ENCODE data around the gene ROBO1.
A peak's percentile ranks its signal among the peaks of the same experiment; 100 is the strongest.
"Not testable (repeated sequence)": the region's sequence is repeated elsewhere in the genome, so short reads cannot be mapped to it uniquely, and the experiment has no call there.

ROBO1 gene

GRCh38 chr3:79366414-79366813 lies 401.4 kb downstream of the ROBO1 start:
- no peak for DNase-seq

GRCh38 chr3:79364784-79365183 lies 403.0 kb downstream of the ROBO1 start:
- DNase-seq: no peak

GRCh38 chr3:79362571-79363270 lies 405.1 kb downstream of the ROBO1 start:
- DNase-seq: no peak

GRCh38 chr3:79361748-79362378 lies 405.9 kb downstream of the ROBO1 start:
- DNase-seq: no peak

GRCh38 chr3:79358327-79358726 lies 409.5 kb downstream of the ROBO1 start:
- DNase-seq: no peak

GRCh38 chr3:79354179-79354688 lies 413.6 kb downstream of the ROBO1 start:
- DNase-seq: peak; percentile 52

- no peak for DNase-seq
These were observed 416.1 kb downstream of the ROBO1 start for GRCh38 chr3:79351699-79352098.

GRCh38 chr3:79344876-79345871 lies 422.6 kb downstream of the ROBO1 start:
- DNase-seq: no peak

GRCh38 chr3:79341961-79342360 lies 425.8 kb downstream of the ROBO1 start:
- no peak for DNase-seq

GRCh38 chr3:79339846-79340245 lies 428.0 kb downstream of the ROBO1 start:
- DNase-seq: no peak

GRCh38 chr3:79337798-79338197 lies 430.0 kb downstream of the ROBO1 start:
- no peak for DNase-seq

- DNase-seq: no peak
These were observed 438.6 kb downstream of the ROBO1 start for GRCh38 chr3:79329154-79329553.

- no peak for DNase-seq
These were observed 441.2 kb downstream of the ROBO1 start for GRCh38 chr3:79326642-79327041.

GRCh38 chr3:79325833-79326383 lies 441.9 kb downstream of the ROBO1 start:
- not testable (repeated sequence) for DNase-seq

GRCh38 chr3:79317551-79318518 lies 450.0 kb downstream of the ROBO1 start:
- no peak for DNase-seq

- DNase-seq: no peak
These were observed 452.8 kb downstream of the ROBO1 start for GRCh38 chr3:79314962-79315361.

GRCh38 chr3:79314544-79314943 lies 453.3 kb downstream of the ROBO1 start:
- no peak for DNase-seq

GRCh38 chr3:79310016-79310415 lies 457.8 kb downstream of the ROBO1 start:
- DNase-seq: no peak

- no peak for DNase-seq
These were observed 460.7 kb downstream of the ROBO1 start for GRCh38 chr3:79306934-79307570.

- DNase-seq: not testable (repeated sequence)
These were observed 467.7 kb downstream of the ROBO1 start for GRCh38 chr3:79299949-79300635.
